Peyer's patch (tissue), 4 donors: ENCODE results near the gene FZD4. TPM values are rescaled to one million over a fixed set of nuclear protein-coding genes. Genes with fewer than 3 reads are reported as not detected.
"Not testable (repeated sequence)": the region's sequence is repeated elsewhere in the genome, so short reads cannot be mapped to it uniquely, and the experiment has no call there.

ENCODE experiments used
- DNase-seq, 3 donors: peaks; one replicate each; pipeline ENCODE4 v3.0.0-alpha.2; 2017 to 2019
- H3K27ac ChIP-seq, 4 donors: fragments of 200-600 bp; sonication (generic); one replicate each; pipeline ENCODE4 v1.5.1; 2016 to 2019
- H3K27me3 ChIP-seq, 2 donors: fragments of 200-600 bp; sonication (generic); one replicate each; pipeline ENCODE4 v1.5.1; 2019
- H3K36me3 ChIP-seq, 3 donors: fragments of 200-600 bp; sonication (generic); one replicate each; pipeline ENCODE4 v1.5.1; 2016 to 2019
- H3K4me1 ChIP-seq, 4 donors: fragments of 200-600 bp; sonication (generic); one replicate each; pipeline ENCODE4 v1.5.1; 2016 to 2019
- H3K4me3 ChIP-seq, 4 donors: fragments of 200-600 bp; sonication (generic); 1 replicate in 3 of 4; 2 replicates in 1 of 4; pipeline ENCODE4 v1.5.1; 2016 to 2019; ENCODE audit warnings: mild to moderate bottlenecking in 1 of 4
- H3K9me3 ChIP-seq, 4 donors: fragments of 200-600 bp; sonication (generic); one replicate each; pipeline ENCODE4 v1.5.1; 2016 to 2019; ENCODE audit warnings: mild to moderate bottlenecking in 1 of 4
- POLR2A ChIP-seq, 2 donors: fragments of 450-650 bp; IDR thresholded peaks; one replicate each; pipeline ENCODE4 v1.5.1; 2017; ENCODE audit warnings: antibody characterized with exemption in 2 of 2, mild to moderate bottlenecking in 2 of 2, moderate library complexity in 2 of 2
- total RNA-seq, 4 donors: library from RNA; depleted of rRNA; stranded (reverse); fragments of >200 nt; gene quantifications; one replicate each; pipeline ENCODE4 v1.1.0, GENCODE V29; 2016
- TF ChIP-seq, protein P1 (sequence below), 6 experiments: fragments of 450-650 bp in 4 of 6; fragments of 200-600 bp in 2 of 6; sonication (generic) in 1 of 6; IDR thresholded peaks; one replicate each; pipeline ENCODE4 v1.5.1; 2017 to 2019; ENCODE audit warnings: antibody characterized with exemption in 6 of 6, mild to moderate bottlenecking in 3 of 6, moderate library complexity in 1 of 6

Gene FZD4
- total RNA-seq, 4 donors from 2014 or later, result 5.4 to 11.6 (median 8.7) TPM

DNA sequence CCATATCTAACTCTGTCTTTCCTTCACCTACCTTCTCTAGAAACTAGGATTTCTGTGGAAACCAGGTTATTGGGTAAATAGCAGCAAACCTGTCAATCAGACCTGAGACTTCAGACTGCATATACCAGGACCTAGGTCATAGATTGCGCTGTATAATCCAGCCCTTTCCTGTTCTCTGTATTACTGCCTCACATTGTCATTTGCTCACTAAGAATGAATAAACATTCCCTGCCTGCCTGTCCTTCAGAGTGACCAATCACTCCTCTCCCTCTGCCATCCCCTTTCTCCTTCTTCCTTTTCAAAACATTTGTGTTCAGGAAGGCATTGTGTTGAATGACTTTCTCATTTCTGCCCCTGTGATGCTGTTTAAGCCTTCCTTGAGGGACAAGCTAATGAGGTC, 14.1 kb upstream of the FZD4 start:
- DNase-seq, result no peak
- no peaks in the 10 kb centered on the region for H3K4me1 ChIP-seq
- H3K27me3 ChIP-seq, result no peaks in the 10 kb centered on the region
- H3K36me3 ChIP-seq, result no peaks in the 10 kb centered on the region
- no peak for TF ChIP-seq POLR2A (IDR thresholded peaks at IDR 0.05)
- TF ChIP-seq, protein P1, sequence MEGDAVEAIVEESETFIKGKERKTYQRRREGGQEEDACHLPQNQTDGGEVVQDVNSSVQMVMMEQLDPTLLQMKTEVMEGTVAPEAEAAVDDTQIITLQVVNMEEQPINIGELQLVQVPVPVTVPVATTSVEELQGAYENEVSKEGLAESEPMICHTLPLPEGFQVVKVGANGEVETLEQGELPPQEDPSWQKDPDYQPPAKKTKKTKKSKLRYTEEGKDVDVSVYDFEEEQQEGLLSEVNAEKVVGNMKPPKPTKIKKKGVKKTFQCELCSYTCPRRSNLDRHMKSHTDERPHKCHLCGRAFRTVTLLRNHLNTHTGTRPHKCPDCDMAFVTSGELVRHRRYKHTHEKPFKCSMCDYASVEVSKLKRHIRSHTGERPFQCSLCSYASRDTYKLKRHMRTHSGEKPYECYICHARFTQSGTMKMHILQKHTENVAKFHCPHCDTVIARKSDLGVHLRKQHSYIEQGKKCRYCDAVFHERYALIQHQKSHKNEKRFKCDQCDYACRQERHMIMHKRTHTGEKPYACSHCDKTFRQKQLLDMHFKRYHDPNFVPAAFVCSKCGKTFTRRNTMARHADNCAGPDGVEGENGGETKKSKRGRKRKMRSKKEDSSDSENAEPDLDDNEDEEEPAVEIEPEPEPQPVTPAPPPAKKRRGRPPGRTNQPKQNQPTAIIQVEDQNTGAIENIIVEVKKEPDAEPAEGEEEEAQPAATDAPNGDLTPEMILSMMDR (IDR thresholded peaks at IDR 0.05), result no peak
- peaks cover 0 to 4% (median 0%) of the 10 kb centered on the region in 4 donors for H3K9me3 ChIP-seq
- no peak overlapping the region for H3K4me3 ChIP-seq
- H3K27ac ChIP-seq, result no peak overlapping the region

DNA sequence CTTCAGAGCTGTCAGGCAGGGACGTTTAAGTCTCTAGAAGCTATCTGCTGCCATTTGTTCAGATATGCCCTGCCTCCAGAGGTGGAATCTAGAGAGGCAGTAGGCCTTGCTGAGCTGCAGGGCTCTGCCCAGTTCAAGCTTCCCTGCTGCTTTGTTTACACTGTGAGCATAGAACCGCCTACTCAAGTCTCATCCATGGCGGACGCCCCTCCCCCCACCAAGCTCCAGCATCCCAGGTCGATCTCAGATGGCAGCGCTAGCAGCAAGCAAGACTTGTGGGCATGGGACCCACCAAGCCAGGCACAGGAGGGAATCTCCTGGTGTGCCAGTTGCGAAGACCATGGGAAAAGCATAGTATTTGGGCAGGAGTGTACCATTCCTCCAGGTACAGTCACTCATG, 12.4 kb upstream of the FZD4 start:
- DNase-seq, H3K27ac ChIP-seq, H3K4me3 ChIP-seq, H3K4me1 ChIP-seq, H3K27me3 ChIP-seq, H3K9me3 ChIP-seq, H3K36me3 ChIP-seq: not testable (repeated sequence)

DNA sequence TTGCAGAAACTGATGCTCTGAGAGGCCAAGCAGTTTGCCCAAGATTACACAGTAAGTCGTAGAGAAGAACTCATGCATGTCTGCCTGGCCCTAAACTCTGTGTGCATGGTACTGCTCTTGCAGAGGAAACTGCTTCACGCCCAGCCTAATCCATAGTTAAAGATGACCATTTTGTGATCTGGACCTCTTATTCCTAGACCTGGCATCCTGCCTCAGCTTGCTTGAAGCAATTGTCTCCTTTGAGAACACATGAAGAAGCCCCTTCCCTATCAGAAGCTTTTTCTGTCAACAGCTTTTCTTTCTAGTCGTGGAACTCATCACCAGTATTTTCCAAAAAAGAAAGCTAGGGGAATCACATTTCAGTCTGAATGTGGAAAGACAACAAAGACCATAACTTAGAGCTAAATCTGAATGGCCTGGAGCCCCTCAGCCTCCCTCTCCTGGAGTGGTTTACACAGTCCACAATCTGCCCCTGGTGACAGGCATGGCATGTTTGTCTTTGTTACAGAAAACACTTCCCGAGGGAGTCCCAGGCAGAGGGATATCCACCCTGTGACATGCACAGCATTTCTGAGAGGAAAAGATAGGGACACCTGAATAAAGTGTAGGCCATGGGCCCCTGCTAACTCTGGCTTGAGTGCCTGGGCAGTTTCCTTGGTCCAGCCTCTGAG, 2.9 kb upstream of the FZD4 start:
- no peak for DNase-seq
- H3K27ac ChIP-seq, result no peak overlapping the region
- no peaks in the 10 kb centered on the region for H3K36me3 ChIP-seq
- H3K27me3 ChIP-seq, result no peaks in the 10 kb centered on the region
- H3K4me1 ChIP-seq, result peaks cover 0 to 9% (median 4%) of the 10 kb centered on the region in 4 donors
- no peaks in the 10 kb centered on the region for H3K9me3 ChIP-seq
- TF ChIP-seq, protein P1 (IDR thresholded peaks at IDR 0.05), result no peak
- TF ChIP-seq POLR2A (IDR thresholded peaks at IDR 0.05), result no peak
- no peak overlapping the region for H3K4me3 ChIP-seq

DNA sequence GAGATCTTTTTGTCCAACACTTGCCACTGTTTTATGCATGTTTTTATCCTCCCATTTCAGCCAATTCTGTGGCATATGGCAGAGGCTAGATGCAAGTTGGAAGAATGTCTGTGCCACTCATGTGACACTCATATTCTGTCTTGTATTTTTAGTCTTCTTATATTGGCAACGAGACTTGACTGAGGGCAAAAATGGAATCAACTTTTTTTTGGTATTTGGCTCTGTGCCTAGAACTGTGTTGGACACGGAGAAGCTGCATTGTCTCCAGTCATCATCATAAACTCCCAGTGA, 1.7 kb upstream of the FZD4 start:
- TF ChIP-seq, protein P1 (IDR thresholded peaks at IDR 0.05), result no peak
- no peak for TF ChIP-seq POLR2A (IDR thresholded peaks at IDR 0.05)
- Histone ChIP-seq H3K4me1 (peaks cover 0 to 9% (median 4%) of the 10 kb centered on the region in 4 donors), H3K36me3 (no peaks in the 10 kb centered on the region), H3K9me3 (no peaks in the 10 kb centered on the region), H3K4me3 (peak overlapping the region in 1 of 4 donors; percentile 78), H3K27me3 (no peaks in the 10 kb centered on the region), H3K27ac (peak overlapping the region in 2 of 4 donors; percentile 86 to 88)
- DNase-seq, result no peak

DNA sequence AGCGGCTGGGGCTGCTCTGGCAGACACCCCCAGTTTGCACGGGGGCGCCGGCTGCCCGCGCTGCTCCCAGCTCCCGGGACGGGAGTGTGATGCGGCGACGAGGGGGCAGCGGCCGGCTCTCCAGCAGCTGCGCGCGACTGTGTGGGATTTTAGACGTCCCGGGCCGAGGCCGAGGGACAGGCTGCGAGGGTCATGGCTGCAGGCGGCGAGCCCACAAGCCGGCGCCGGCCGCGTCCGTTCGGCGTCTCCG, 159 bp downstream of the FZD4 start:
- DNase-seq, result no peak
- no peaks in the 10 kb centered on the region for H3K27me3 ChIP-seq
- peaks cover 0 to 19% (median 4%) of the 10 kb centered on the region in 4 donors for H3K4me1 ChIP-seq
- H3K4me3 ChIP-seq, result peak overlapping the region; percentile 59 to 98 (median 69)
- peak overlapping the region; percentile 75 to 88 (median 81) for H3K27ac ChIP-seq
- TF ChIP-seq POLR2A (IDR thresholded peaks at IDR 0.05), result peak; percentile 29 to 39
- TF ChIP-seq, protein P1 (IDR thresholded peaks at IDR 0.05), result no peak
- H3K36me3 ChIP-seq, result no peaks in the 10 kb centered on the region
- H3K9me3 ChIP-seq, result no peaks in the 10 kb centered on the region

DNA sequence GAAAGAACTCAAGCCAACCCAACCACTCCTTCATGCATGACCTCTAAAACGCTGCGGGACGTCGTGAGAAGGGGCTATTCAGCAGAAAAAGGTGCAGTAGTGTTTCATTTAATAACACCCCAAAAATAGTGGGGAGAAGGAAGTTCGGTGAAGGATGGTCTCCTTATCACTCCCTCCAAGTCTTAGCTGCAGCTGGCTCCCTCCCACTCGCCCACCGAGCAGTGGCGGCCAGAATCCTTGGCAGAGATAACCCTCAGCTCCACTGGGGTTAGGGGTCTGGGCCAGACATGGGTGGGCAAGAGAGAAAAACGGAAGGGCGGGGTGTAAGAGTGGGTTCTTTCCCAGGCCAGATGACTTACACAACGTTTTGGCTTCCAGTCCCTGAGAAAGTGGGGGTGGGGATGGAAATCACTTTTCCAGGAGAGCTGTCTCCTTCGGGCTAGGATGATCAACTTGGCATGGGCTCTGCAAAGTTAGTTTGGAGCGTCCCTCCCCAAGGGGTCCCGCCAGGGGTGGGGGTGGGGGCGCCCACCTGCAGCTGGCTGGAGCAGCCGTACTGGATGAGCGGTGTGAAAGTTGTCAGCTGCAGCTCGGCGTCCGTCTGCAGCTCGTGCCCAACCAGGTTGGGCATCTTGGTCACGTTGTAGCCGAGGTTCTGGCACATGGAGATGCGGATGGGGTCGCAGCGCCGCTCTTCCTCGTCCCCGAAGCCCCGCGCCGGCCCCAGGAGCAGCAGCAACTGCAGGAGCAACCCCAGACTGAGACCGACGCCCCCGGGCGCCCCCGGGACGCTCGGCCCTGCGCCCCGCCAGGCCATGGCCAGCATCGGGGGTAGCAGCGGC, 705 bp downstream of the FZD4 start:
- peak in 1 of 3 donors; percentile 52 for DNase-seq
- Histone ChIP-seq H3K27ac (peak overlapping the region; percentile 75 to 88 (median 81)), H3K36me3 (no peaks in the 10 kb centered on the region), H3K27me3 (no peaks in the 10 kb centered on the region), H3K9me3 (no peaks in the 10 kb centered on the region), H3K4me3 (peak overlapping the region; percentile 59 to 98 (median 69)), H3K4me1 (peaks cover 0 to 19% (median 4%) of the 10 kb centered on the region in 4 donors)
- TF ChIP-seq, protein P1 (IDR thresholded peaks at IDR 0.05), result no peak
- TF ChIP-seq POLR2A (IDR thresholded peaks at IDR 0.05), result no peak
